Stimulated activated naive CD4-positive, alpha-beta T cell treated with Interleukin-2 at 50 U/mL for 16 hours (primary cell): ENCODE data around the gene VPS37C.
"Not testable (repeated sequence)": the region's sequence is repeated elsewhere in the genome, so short reads cannot be mapped to it uniquely, and the experiment has no call there.

Source experiments
- DNase-seq: peaks from one replicate; lab custom pipeline; 2025; lab: John Stamatoyannopoulos, UW

The VPS37C gene

DNA sequence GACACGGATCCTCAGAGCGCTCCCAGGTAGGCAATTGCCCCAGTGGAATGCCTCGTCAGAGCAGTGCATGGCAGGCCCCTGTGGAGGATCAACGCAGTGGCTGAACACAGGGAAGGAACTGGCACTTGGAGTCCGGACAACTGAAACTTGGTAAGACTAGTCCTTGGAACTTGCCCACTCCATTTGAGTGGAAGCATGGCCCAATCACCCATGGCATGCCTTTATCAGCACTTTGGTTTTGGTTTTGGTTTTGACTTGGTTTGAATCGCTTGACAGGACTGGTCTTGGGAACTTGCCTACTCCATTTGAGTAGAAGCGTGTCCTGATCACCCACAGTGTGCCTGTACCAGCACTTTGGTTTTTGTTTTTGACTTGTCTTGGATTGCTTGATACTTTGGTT is 67.1 kb downstream of the VPS37C start:
- not testable (repeated sequence) for DNase-seq

DNA sequence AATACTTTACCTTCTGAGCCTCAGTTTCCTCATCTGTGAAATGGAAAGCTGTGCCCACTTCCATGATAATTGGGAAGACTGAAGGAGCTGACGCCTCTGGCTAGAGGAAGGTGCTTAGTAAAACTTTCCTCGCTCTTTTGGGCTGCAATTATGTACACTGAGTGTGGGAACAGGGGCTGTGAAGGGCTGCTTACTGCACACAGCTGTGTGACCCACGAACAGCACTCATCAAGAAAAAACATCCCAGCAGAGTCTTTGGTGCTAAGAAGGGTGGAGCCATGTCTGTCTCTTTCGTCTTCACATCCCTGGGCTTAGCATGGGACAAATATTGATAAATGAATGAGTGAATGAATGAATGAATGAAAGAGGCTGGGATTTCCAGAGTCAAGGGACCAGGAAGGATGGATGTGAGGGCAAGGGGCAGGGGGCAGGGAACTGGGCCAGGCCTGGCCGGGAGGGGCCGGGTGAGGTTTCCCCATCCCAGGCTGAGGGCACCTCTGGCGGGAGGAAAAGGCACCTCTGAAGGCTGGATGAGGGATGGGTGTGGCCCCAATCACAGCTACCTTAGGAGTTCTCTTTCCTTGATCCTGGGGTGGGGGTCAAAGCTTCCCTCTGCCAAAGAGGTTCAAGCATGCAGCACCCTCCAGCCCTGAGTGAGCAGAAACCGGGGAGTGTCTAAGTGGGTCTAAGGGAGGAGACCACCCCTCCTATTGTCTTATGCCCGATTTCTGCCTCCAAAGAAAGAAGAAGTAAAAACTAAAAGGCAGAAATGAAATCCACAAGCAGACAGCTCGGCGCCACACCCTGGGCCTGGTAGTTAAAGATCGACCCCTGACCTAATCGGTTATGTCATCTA is 68.1 kb downstream of the VPS37C start:
- DNase-seq, result no peak

DNA sequence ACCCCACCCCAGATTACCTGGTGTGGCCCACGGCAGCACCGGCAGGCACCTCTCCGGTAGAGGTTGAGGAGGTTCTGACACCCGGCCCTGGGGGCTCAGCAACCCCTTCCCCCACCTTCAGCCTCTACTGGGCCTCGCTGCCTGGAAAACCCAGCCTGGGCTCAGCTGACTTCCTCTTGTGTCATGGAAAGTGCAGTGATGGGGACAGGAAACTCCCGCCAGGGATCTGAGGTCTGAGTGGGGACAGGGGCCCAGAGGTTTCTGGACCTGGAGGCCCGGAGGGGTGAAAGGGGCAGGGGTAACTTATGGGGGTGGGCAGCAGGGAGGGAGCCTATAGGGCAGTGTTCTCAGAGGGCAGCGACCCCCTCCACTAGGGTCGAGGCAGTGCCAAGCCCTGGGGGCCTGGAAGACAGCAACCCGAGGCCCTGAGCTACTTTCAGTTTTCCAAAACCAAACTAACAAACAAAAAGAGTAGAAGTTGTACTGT is 68.9 kb downstream of the VPS37C start:
- DNase-seq, result no peak

DNA sequence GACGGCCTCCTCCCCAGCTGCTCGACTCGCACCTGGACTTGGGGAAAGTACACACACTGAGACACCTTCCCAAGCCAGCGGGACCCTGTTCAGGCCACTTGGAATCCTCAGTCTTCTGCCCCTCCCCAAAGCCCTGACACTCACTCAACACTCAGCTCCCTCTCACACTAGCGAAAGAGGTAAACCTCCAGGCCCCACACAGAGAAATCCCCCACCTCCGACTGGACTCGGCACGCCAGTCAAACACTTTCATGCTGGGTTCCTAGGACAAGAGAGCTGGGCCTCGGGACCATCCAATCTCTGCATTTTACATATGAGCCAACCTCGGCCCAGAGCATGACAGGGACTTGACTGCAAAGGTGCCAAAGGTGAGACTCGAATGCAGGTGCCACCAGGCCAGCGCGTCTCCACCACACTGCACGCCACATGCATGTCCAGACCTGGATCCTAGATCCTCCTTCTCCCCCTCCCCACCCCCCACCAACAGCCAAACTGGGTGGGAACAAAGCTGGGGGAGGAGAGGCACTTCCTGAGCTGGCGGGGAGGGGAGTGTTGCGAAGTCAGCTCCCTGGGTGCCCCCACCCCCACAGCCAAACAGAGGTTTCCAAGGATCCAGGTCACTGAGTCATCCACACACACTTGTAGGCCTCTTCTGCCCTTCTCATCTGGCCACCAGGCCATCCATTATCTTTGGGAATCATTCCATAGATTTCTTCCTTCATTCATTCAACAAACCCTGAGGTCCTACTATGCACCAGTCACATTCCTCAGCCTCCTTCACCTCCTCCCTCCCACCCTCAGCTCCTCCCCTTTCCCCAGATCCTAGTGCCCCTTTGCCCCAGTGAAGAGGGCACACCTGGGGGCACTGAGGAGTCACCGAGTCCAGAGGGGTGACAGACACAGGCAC is 69.6 kb downstream of the VPS37C start:
- DNase-seq, result no peak

DNA sequence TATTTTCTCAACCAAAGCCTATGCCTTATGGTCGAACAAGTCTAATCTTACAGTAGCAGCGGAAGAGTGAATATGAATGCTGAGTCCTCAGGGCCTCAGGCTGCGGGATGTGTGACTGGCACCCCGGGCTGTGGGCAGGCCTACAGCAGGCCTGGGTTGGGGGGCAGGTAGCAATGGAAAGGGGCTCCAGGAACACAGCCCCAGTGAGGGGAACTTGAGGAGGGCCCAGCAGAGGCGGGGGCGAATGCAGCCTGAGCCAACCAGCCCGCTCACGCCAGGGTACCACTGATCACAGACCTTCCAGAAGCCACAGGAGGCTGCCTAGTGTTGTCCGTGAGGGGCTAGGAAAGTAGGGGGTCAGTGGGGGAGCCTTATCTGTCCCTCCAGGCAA is 70.2 kb downstream of the VPS37C start:
- no peak for DNase-seq

DNA sequence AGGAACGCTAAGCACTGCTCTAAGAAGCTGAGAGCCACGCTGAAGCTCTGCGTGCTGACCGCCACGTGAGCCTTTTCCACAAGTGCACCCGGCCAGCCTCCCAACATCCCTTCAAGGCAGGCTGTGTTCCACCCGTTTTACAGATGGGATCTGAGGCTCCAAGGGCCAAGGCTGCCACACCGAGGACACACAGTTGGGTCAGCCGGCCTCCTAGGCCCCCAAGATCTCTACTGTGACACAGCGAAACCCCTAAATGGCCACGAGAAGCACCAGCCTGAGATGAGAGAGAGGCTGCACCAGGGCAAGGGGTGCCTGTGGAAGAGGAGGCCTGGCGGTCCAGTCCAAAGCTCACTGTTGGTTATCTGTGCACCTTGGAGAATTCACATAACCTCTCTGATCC is 70.7 kb downstream of the VPS37C start:
- DNase-seq, result no peak

DNA sequence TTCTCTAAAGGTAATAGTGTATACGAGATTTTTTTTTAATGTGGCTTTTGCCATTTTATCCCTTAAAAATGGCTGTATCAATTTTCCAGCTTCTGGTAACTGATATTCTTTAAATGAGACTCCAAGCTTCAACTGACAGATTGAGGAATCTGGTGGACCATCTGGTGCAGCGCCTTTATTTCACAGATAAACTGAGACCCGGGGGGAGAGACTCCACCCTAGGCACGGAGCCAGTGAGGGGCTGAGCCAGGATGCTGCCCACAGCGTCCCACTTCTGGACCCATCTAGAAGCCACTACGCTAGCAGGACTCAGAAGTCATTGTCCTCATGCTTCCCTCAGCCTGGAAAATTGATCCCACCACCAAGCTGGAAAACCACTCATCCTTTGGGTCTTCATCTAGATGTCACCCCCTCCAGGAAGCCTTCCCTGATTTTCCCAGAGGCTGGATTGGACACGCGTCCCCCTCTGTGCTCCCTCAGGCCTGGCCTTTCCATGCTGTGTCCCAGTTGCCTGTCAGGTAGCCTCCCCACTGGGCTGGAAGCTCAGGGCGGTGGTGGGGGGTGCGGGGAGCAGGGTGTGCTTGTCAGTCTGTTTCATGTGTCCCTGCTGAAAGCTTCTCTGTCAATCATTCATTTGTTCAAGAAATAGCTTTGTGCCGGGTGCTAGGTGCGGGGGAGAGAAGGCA is 71.3 kb downstream of the VPS37C start:
- no peak for DNase-seq

DNA sequence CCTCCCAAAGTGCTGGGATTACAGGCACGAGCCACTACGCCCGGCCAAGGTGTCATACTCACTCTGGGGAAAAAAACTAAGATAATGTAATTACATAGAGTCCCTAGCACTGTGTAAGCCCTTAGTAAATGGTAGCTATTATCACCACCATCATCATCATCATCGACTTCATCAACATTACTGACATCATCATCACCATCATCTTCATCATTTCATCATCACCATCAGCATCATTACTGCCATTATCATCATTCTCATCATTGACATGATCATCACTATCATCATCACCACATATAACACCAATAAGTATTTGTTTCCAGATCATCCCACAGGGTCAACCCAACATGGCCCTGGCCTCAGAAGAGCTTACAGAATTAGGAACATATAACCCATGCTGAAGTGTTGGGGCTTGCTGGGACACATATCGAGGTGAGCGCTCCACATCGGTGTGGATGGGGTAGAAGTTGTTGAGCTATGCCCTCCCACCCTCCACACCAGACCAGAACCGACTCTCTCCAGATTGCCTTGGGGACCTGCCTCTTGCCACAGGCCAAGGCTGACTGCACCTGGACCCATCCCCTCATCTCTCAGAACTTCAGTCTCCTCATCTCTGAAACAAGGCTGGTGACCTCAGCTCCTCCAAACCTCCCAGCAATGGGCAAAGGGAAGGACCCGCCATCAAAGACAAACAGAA is 73.7 kb downstream of the VPS37C start:
- DNase-seq, result no peak

DNA sequence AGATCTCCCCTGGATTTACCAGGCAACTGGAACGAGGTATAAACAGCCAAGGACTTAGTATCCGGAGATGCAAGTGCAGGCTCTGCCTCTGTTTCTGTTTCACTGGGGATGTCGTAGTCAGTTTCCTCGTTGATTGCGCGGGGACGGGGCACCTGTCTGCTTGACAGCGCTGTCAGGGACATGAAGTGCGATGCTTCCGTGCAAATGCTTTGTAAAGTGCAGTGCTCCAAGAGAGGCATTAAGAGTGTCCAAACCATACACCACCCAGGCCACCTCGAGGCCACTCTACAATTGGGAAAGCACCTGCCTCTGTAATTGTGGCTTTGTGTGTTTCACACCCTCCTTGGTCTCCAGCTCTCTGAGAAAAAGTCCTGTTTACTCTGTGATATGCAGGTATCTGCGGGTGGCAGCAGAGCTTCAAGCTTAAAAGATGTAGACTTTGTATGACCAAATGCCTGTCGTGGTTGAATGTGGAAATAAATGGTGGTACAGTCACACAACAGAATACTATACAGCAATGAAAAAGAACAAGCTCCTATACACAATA is 77.6 kb downstream of the VPS37C start:
- peak; percentile 62 for DNase-seq

DNA sequence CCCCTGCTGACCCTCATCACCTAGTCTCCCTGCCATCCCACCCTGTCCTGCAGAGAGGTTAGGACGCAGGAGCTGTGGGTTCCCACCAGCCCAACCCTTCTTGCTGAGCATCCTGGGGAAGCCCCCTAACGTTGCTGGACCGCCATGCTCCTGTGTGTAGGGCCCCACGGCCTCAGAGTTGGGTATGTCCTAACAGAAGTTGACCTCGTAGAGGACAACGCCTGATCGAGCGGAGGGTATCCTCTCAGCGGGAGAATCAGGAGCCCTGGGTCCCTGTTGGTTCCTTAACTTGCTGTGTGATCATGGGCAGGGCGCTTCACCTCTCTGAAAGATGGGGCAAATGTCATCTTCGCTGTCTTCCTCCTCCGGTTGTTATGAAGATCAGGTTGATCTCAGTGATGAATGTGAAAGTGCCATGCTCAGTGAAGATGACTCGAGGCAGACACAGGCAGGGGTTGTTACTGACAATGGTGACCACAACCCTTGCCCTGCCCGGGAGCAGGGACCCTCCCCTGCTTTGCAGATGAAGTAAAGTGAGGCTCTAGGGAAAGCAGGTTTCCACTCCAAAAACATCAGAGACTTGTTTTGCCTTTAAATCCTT is 78.2 kb downstream of the VPS37C start:
- peak; percentile 32 for DNase-seq

DNA sequence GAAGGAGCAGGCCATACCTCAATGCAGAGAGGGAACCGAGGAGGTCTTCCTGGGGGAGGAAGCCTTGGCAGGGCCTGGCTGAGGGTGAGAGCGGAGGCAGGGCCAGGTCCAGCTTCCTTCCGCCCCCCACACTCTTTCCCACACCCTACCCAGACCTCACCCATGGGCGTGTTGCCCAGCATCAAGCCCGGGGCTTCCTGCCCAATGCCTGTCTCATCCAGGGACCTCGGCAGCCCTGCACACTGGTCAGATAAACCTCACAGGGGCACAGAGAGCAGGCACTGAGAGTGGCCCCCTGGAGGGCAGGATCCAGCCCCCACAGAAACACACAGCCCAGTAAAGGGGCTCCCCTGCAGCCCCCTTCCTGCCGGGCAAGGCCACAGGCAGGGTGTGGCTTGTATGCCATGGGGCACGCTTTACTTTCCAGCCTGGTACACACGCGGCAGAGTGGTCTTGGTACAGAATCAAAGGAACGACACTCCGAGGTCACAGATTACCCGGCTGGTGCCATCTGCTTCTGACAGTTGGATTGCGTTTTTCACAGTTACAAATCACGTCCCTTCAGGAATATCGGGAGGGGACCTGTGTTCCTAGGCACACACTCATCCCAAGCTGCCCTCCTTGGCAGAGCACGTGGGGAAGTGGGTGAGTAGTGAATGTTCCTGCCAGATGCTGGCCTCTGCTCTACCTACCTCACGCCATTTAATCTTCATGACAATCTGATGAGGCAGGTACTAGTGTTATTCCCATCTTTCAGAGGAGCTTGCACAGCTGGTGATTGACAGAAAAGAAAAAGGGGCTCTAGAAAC is 79.0 kb downstream of the VPS37C start:
- DNase-seq, result no peak

DNA sequence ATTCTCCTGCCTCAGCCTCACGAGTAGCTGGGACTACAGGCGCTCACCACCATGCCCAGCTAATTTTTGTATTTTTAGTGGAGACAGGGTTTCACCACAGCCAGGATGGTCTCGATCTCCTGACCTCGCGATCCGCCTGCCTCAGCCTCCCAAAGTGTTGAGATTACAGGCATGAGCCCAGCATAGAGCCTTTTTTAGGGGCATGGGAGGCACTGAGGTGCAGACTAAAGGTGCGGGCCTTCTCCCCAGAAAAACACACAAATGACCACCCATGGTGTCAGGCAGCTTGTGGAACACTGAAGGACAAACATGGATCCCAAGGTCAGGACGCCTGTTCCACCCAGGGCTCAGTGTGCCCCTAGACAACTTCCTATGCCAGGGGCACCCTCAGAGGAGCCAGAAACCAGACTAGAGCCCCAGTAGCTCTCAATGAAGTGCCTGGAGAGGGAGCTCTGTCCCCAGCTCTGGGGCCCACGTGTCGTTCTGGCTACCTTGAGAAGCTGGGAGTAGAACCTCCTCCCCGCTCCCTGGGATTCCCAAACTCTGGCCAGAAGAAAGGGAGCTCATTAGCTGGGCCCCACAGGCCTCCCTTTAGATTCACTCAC is 80.1 kb downstream of the VPS37C start:
- DNase-seq, result no peak

DNA sequence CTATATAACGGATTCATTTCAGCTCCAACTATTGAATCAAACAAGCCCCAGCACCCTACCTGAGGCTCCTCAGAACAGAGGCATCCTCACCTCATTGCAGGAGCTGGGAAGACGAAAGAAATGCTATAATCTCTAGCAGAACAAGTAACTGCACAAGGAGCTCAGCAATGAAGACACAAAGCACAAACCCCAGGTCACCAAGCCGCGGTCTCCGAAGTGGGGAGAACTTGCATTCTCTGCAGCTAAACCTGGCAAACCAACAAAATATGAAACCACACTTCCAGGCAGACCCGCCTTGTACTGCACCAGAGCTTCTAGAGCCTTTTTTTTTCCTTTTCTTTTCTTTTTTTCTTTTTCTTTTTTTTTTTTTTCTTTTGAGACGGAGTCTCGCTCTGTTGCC is 80.7 kb downstream of the VPS37C start:
- DNase-seq, result peak; percentile 14
